Hepatic stellate cell (primary cell): ENCODE data around the gene SEC24B.
"Not testable (repeated sequence)": the region's sequence is repeated elsewhere in the genome, so short reads cannot be mapped to it uniquely, and the experiment has no call there.

Experiments
- DNase-seq: peaks from one replicate; pipeline ENCODE4 v3.0.0; 2011; ENCODE audit warnings: low spot score

The SEC24B gene

GRCh38 chr4:109506890-109507289 lies 73.3 kb downstream of the SEC24B start:
- no peak for DNase-seq

GRCh38 chr4:109510687-109511086 lies 77.1 kb downstream of the SEC24B start:
- no peak for DNase-seq

GRCh38 chr4:109511414-109511813 lies 77.8 kb downstream of the SEC24B start:
- DNase-seq: no peak

GRCh38 chr4:109513368-109513767 lies 79.8 kb downstream of the SEC24B start:
- DNase-seq: not testable (repeated sequence)

GRCh38 chr4:109532182-109532581 lies 98.6 kb downstream of the SEC24B start:
- no peak for DNase-seq

- no peak for DNase-seq
These were observed 111.8 kb downstream of the SEC24B start for GRCh38 chr4:109545401-109545800.

- DNase-seq: no peak
These were observed 113.8 kb downstream of the SEC24B start for GRCh38 chr4:109547394-109547793.

- DNase-seq: peak; percentile 20
These were observed 115.0 kb downstream of the SEC24B start for GRCh38 chr4:109548655-109549054.

GRCh38 chr4:109552237-109552636 lies 118.6 kb downstream of the SEC24B start:
- DNase-seq: no peak

GRCh38 chr4:109553130-109553529 lies 119.5 kb downstream of the SEC24B start:
- no peak for DNase-seq

- DNase-seq: no peak
These were observed 121.4 kb downstream of the SEC24B start for GRCh38 chr4:109554971-109555370.

GRCh38 chr4:109557433-109557832 lies 123.8 kb downstream of the SEC24B start:
- no peak for DNase-seq

- not testable (repeated sequence) for DNase-seq
These were observed 124.5 kb downstream of the SEC24B start for GRCh38 chr4:109558095-109558494.

GRCh38 chr4:109559625-109559982 lies 126.0 kb downstream of the SEC24B start:
- peak; percentile 32 for DNase-seq

GRCh38 chr4:109559983-109560686 lies 126.5 kb downstream of the SEC24B start, which contains the start of gene MCUB:
MCUB (plus strand) TSS chr4:109560246; CDS start chr4:109560338, 92 bp downstream.
- peak; percentile 90 for DNase-seq

GRCh38 chr4:109560687-109561461 lies 127.3 kb downstream of the SEC24B start:
- peak; percentile 80 for DNase-seq

- no peak for DNase-seq
These were observed 129.0 kb downstream of the SEC24B start for GRCh38 chr4:109562457-109563239.

GRCh38 chr4:109571494-109571893 lies 137.9 kb downstream of the SEC24B start:
- DNase-seq: no peak

- no peak for DNase-seq
These were observed 138.5 kb downstream of the SEC24B start for GRCh38 chr4:109572154-109572553.

- DNase-seq: no peak
These were observed 140.8 kb downstream of the SEC24B start for GRCh38 chr4:109574443-109574850.

- DNase-seq: no peak
These were observed 141.6 kb downstream of the SEC24B start for GRCh38 chr4:109574931-109575804.

GRCh38 chr4:109576462-109576861 lies 142.8 kb downstream of the SEC24B start:
- DNase-seq: no peak
